Testis (tissue), 3 donors: ENCODE results near the gene PXMP2. TPM values are rescaled to one million over a fixed set of nuclear protein-coding genes. Genes with fewer than 3 reads are reported as not detected.

Experiments
- DNase-seq: peaks from one replicate; pipeline ENCODE4 v3.0.0-alpha.2; 2019
- H3K27ac ChIP-seq, 2 donors: fragments of 200-600 bp; sonication (generic); one replicate each; pipeline ENCODE4 v1.5.1; 2019
- H3K27me3 ChIP-seq: fragments of 200-600 bp; sonication (generic); one replicate; pipeline ENCODE4 v1.5.1; 2019
- H3K36me3 ChIP-seq: fragments of 200-600 bp; sonication (generic); one replicate; pipeline ENCODE4 v1.5.1; 2017; ENCODE audit warnings: low read depth; ENCODE audit errors: missing control alignments
- H3K4me1 ChIP-seq: fragments of 200-600 bp; sonication (generic); one replicate; pipeline ENCODE4 v1.5.1; 2019
- H3K4me3 ChIP-seq, 2 donors: fragments of 200-600 bp; sonication (generic); one replicate each; pipeline ENCODE4 v1.5.1; 2017 to 2019
- H3K9me3 ChIP-seq: fragments of 200-600 bp; sonication (generic); one replicate; pipeline ENCODE4 v1.5.1; 2017
- CTCF ChIP-seq, 3 experiments: fragments of 450-650 bp in 2 of 3; fragments of 200-600 bp in 1 of 3; sonication (generic) in 1 of 3; IDR thresholded peaks; one replicate each; pipeline ENCODE4 v1.5.1; 2016 to 2019; ENCODE audit warnings: antibody characterized with exemption in 3 of 3, mild to moderate bottlenecking in 2 of 3, moderate library complexity in 1 of 3
- POLR2A ChIP-seq: fragments of 450-650 bp; IDR thresholded peaks from one replicate; pipeline ENCODE4 v1.6.1; 2017; ENCODE audit warnings: antibody characterized with exemption, mild to moderate bottlenecking, moderate library complexity
- WGBS, 2 donors: methylation state at CpG; one replicate each; pipeline ENCODE4 v1.1.5; 2018; 5-methylcytosine and 5-hydroxymethylcytosine counted together
- intact Hi-C: fragments of 100-400 bp; cut with DNase I; formaldehyde crosslinking; loops from one replicate; pipeline ENCODE4 v1.15.1; 2023; ENCODE audit warnings: low total_unique reads
- polyA plus RNA-seq: library from polyadenylated mRNA; stranded (reverse); fragments of 350-450 nt; fragmentation: Illumina TruSeq; extraction: RNeasy Lipid Tissue Mini Kit (QIAGEN cat#74804); gene quantifications from one replicate; pipeline ENCODE4 v1.2.3, GENCODE V29; 2014; ENCODE audit warnings: low read depth, low replicate concordance; ENCODE audit not compliant: insufficient read depth
- total RNA-seq, 2 donors: library from RNA; depleted of rRNA; stranded (reverse); fragments of >200 nt; gene quantifications; one replicate each; pipeline ENCODE4 v1.2.3, GENCODE V29; 2016

Gene PXMP2
- total and polyA plus RNA-seq, 3 donors from 2014 or later = 13.5 to 26.5 (median 16.0) TPM

GRCh38 chr12:132672116-132672515, 15.3 kb upstream of the PXMP2 start:
- intact Hi-C loops = no loop called here
- Histone ChIP-seq H3K4me1 (no peaks in the 10 kb centered on the region), H3K36me3 (no peaks in the 10 kb centered on the region), H3K27ac (no peak overlapping the region), H3K27me3 (no peaks in the 10 kb centered on the region), H3K4me3 (no peak overlapping the region), H3K9me3 (no peaks in the 10 kb centered on the region)
- no peak for DNase-seq
- TF ChIP-seq CTCF (IDR thresholded peaks at IDR 0.05) = no peak
- 93 to 97% methylated on average over 6 to 16 of the region's 16 CpGs for WGBS, 2 donors

GRCh38 chr12:132672678-132673077, 14.7 kb upstream of the PXMP2 start:
- DNase-seq = no peak
- Histone ChIP-seq H3K36me3 (no peaks in the 10 kb centered on the region), H3K4me3 (no peak overlapping the region), H3K4me1 (no peaks in the 10 kb centered on the region), H3K27me3 (no peaks in the 10 kb centered on the region), H3K27ac (no peak overlapping the region), H3K9me3 (no peaks in the 10 kb centered on the region)
- 91 to 93% methylated on average over 12 of the region's 12 CpGs for WGBS, 2 donors
- TF ChIP-seq POLR2A (no peak), CTCF (IDR thresholded peaks at IDR 0.05) (no peak)
- intact Hi-C loops = no loop called here

GRCh38 chr12:132673288-132674179, 13.9 kb upstream of the PXMP2 start:
- intact Hi-C loops = no loop called here
- Histone ChIP-seq H3K9me3 (no peaks in the 10 kb centered on the region), H3K27ac (no peak overlapping the region), H3K4me1 (no peaks in the 10 kb centered on the region), H3K36me3 (no peaks in the 10 kb centered on the region), H3K27me3 (no peaks in the 10 kb centered on the region), H3K4me3 (no peak overlapping the region)
- no peak for TF ChIP-seq POLR2A
- TF ChIP-seq CTCF (IDR thresholded peaks at IDR 0.05) = no peak
- WGBS, 2 donors = 91% methylated on average over 26 to 27 of the region's 27 CpGs
- no peak for DNase-seq

- 91 to 95% methylated on average over 5 of the region's 5 CpGs for WGBS, 2 donors
- Histone ChIP-seq H3K27me3 (no peaks in the 10 kb centered on the region), H3K36me3 (no peaks in the 10 kb centered on the region), H3K27ac (no peak overlapping the region), H3K4me3 (no peak overlapping the region), H3K9me3 (no peaks in the 10 kb centered on the region), H3K4me1 (no peaks in the 10 kb centered on the region)
- no peak for TF ChIP-seq POLR2A
- no peak for TF ChIP-seq CTCF (IDR thresholded peaks at IDR 0.05)
- intact Hi-C loops = no loop called here
- no peak for DNase-seq
Measured at GRCh38 chr12:132674561-132674960, 12.8 kb upstream of the PXMP2 start.
